Measurements from ENCODE around the gene DGKD.

GRCh38 chr2:233314180-233314925 is 39.9 kb upstream of the DGKD start:
- no peak for TF ChIP-seq REST (IDR thresholded peaks at IDR 0.05; ENCODE audit: insufficient read depth in 1 of 2, low read depth in 2 of 2, low read length in 2 of 2)
- no peak for TF ChIP-seq TAF1 (IDR thresholded peaks at IDR 0.05; ENCODE audit: borderline replicate concordance, insufficient read depth, low read length)
- TF ChIP-seq POLR2AphosphoS5 (IDR thresholded peaks at IDR 0.05; ENCODE audit: low read depth, low read length), result no peak
- TF ChIP-seq SIN3A (IDR thresholded peaks at IDR 0.05; ENCODE audit: borderline replicate concordance, insufficient read depth, low read length), result no peak
- no peak for TF ChIP-seq FOXP2 (optimal IDR thresholded peaks at IDR 0.05; ENCODE audit: borderline replicate concordance, extremely low read depth, extremely low read length, insufficient read depth)
